Endothelial cell of umbilical vein (primary cell): Measurements from ENCODE around the gene POLR3B. TPM values are rescaled to one million over a fixed set of nuclear protein-coding genes. Genes with fewer than 3 reads are reported as not detected.

Experiments
- BruUV-seq: library from RNA; stranded (reverse); fragments of 400-500 nt; replicated peaks from 2 replicates; lab custom pipeline; 2021; lab: Mats Ljungman, UMichigan
- CTCF ChIA-PET: fragments of 300-600, 350-600 bp; sonication (Branson Sonifier 250); formaldehyde crosslinking; loops from one replicate; lab custom pipeline; 2021; ENCODE audit warnings: antibody characterized with exemption, inconsistent platforms; lab: Charles Lee
- POLR2A ChIA-PET: fragments of 300-600, 350-600 bp; sonication (Branson Sonifier 250); formaldehyde crosslinking; loops from one replicate; lab custom pipeline; 2021; ENCODE audit warnings: antibody characterized with exemption, inconsistent platforms; lab: Charles Lee
- DNase-seq: peaks from one replicate; pipeline ENCODE4 v3.0.0-alpha.2; 2011; ENCODE audit warnings: low read depth, low spot score
- FAIRE-seq: peaks from 2 replicates; lab custom pipeline; 2011; peaks lifted over from hg19 to GRCh38; lab: Jason Lieb, UNC
- H2AFZ ChIP-seq: 2 replicates; pipeline ENCODE4 v1.6.0; 2012; ENCODE audit warnings: low read depth, low read length, control low read depth, inconsistent platforms
- H3K27ac ChIP-seq: 2 replicates; pipeline ENCODE4 v1.5.1; 2011; ENCODE audit warnings: low read depth, mild to moderate bottlenecking, control low read depth, low read length, moderate library complexity; ENCODE audit not compliant: insufficient read depth
- H3K27me3 ChIP-seq, 2 experiments: 2 replicates each; pipeline versions ENCODE4 v1.6.0 to v1.6.1; 2011; ENCODE audit warnings: low read length in 2 of 2, mixed read lengths in 1 of 2; ENCODE audit not compliant: control insufficient read depth in 2 of 2, insufficient read depth in 2 of 2
- H3K36me3 ChIP-seq, 2 experiments: 2 replicates in 1 of 2; 3 replicates in 1 of 2; pipeline ENCODE4 v1.5.1; 2011; ENCODE audit warnings: low read length in 2 of 2, mild to moderate bottlenecking in 1 of 2, moderate library complexity in 1 of 2; ENCODE audit not compliant: control insufficient read depth in 2 of 2, insufficient read depth in 2 of 2; ENCODE audit errors: extremely low read depth in 1 of 2
- H3K4me1 ChIP-seq: 3 replicates; pipeline ENCODE4 v1.5.1; 2011; ENCODE audit warnings: mild to moderate bottlenecking, low read length; ENCODE audit not compliant: control insufficient read depth, insufficient read depth; ENCODE audit errors: extremely low read depth
- H3K4me2 ChIP-seq: 2 replicates; pipeline ENCODE4 v1.6.1; 2011; ENCODE audit warnings: low read length, control low read depth, mixed read lengths; ENCODE audit not compliant: insufficient read depth
- H3K4me3 ChIP-seq, 3 experiments: fragments of 200-600 bp in 1 of 3; sonication (generic), shearing (Covaris generic) in 1 of 3; replicated peaks in 1 of 3; 2 replicates each; pipeline ENCODE4 v1.5.1; 2011 to 2016; ENCODE audit warnings: control low read depth in 3 of 3, low read length in 3 of 3, mild to moderate bottlenecking in 2 of 3, inconsistent platforms in 1 of 3, low read depth in 1 of 3, moderate library complexity in 1 of 3; ENCODE audit not compliant: insufficient read depth in 1 of 3
- H3K79me2 ChIP-seq: 2 replicates; pipeline ENCODE4 v1.6.0; 2012; ENCODE audit warnings: low read length, inconsistent platforms; ENCODE audit not compliant: control insufficient read depth, insufficient read depth
- H3K9ac ChIP-seq: replicated peaks from 2 replicates; pipeline ENCODE3; 2011; ENCODE audit warnings: low read length, control low read depth; ENCODE audit not compliant: insufficient read depth; ENCODE audit errors: extremely low read depth
- H3K9me1 ChIP-seq: replicated peaks from 3 replicates; pipeline ENCODE4 v1.6.0; 2011; ENCODE audit warnings: mild to moderate bottlenecking, low read length; ENCODE audit not compliant: control insufficient read depth, insufficient read depth; ENCODE audit errors: extremely low read depth
- H3K9me3 ChIP-seq: replicated peaks from 2 replicates; pipeline ENCODE4 v1.5.1; 2012; ENCODE audit warnings: low read length, inconsistent platforms; ENCODE audit not compliant: control insufficient read depth, insufficient read depth
- H4K20me1 ChIP-seq: replicated peaks from 2 replicates; pipeline ENCODE3; 2011; ENCODE audit warnings: mild to moderate bottlenecking, low read length; ENCODE audit not compliant: control insufficient read depth, insufficient read depth; ENCODE audit errors: extremely low read depth
- CTCF ChIP-seq, 2 donors: IDR thresholded peaks; 1 replicate in 1 of 2; 2 replicates in 1 of 2; pipeline ENCODE4 v1.5.1; 2011; ENCODE audit warnings: low read length in 2 of 2, mild to moderate bottlenecking in 2 of 2, moderate library complexity in 2 of 2, control low read depth in 1 of 2, inconsistent platforms in 1 of 2, low read depth in 1 of 2; ENCODE audit not compliant: insufficient read depth in 1 of 2; ENCODE audit errors: extremely low read depth in 1 of 2
- EZH2 ChIP-seq: IDR thresholded peaks from 2 replicates; pipeline ENCODE4 v1.6.1; 2012; ENCODE audit warnings: borderline replicate concordance, low read depth, mild to moderate bottlenecking, moderate library complexity, low read length, inconsistent platforms; ENCODE audit not compliant: severe bottlenecking
- FOS ChIP-seq: IDR thresholded peaks from 2 replicates; pipeline ENCODE4 v1.6.1; 2011; ENCODE audit warnings: mild to moderate bottlenecking, low read length, moderate library complexity, borderline replicate concordance; ENCODE audit not compliant: insufficient read depth
- GATA2 ChIP-seq: IDR thresholded peaks from 2 replicates; pipeline ENCODE4 v1.7.0; 2011; ENCODE audit warnings: low read depth, mild to moderate bottlenecking, moderate library complexity, mixed read lengths, low read length; ENCODE audit not compliant: insufficient read length, insufficient read depth
- JUN ChIP-seq: IDR thresholded peaks from 2 replicates; pipeline ENCODE4 v1.6.1; 2011; ENCODE audit warnings: borderline replicate concordance, low read depth; ENCODE audit not compliant: insufficient read length, insufficient read depth
- MAX ChIP-seq: IDR thresholded peaks from 2 replicates; pipeline ENCODE4 v1.6.1; 2011; ENCODE audit not compliant: insufficient read depth, insufficient read length
- MYC ChIP-seq: IDR thresholded peaks from one replicate; pipeline ENCODE4 v1.6.1; 2011; ENCODE audit warnings: mild to moderate bottlenecking, low read depth, low read length
- POLR2A ChIP-seq: IDR thresholded peaks from 2 replicates; pipeline ENCODE4 v1.6.1; 2012; ENCODE audit warnings: low read depth, mild to moderate bottlenecking, control low read depth, low read length
- POLR2AphosphoS5 ChIP-seq: IDR thresholded peaks from 2 replicates; pipeline ENCODE4 v1.6.1; 2012; ENCODE audit warnings: low read depth, mild to moderate bottlenecking, control low read depth, low read length, moderate library complexity; ENCODE audit not compliant: insufficient read depth
- dilution Hi-C: fragments of 300-500 bp; cut with MboI; formaldehyde crosslinking; loops from one replicate; pipeline ENCODE4 v1.15.0; 2019; ENCODE audit warnings: low sequenced_read_pairs; ENCODE audit not compliant: extremely low pct_ligation_motif_present
- intact Hi-C: fragments of 100-400 bp; cut with micrococcal nuclease; formaldehyde crosslinking; loops from one replicate; pipeline ENCODE4 v1.10.0; 2022
- polyA plus RNA-seq, 4 experiments: library from polyadenylated mRNA; depleted of rRNA in 3 of 4; stranded (reverse) in 3 of 4; unstranded in 1 of 4; fragments of >200 nt; gene quantifications; 2 replicates each; pipeline versions ENCODE4 v1.2.1 to v1.2.3, GENCODE V29; 2011 to 2012; ENCODE audit warnings: missing spikeins in 1 of 4
- total RNA-seq: library from RNA; stranded (reverse); gene quantifications from 2 replicates; pipeline ENCODE4 v1.2.3, GENCODE V29; 2021

POLR3B gene
- total and polyA plus RNA-seq, 2 donors (not counting 3 experiments of a cell fraction or from before 2014, with no cell fraction given): 6.0 to 12.3 TPM

DNA sequence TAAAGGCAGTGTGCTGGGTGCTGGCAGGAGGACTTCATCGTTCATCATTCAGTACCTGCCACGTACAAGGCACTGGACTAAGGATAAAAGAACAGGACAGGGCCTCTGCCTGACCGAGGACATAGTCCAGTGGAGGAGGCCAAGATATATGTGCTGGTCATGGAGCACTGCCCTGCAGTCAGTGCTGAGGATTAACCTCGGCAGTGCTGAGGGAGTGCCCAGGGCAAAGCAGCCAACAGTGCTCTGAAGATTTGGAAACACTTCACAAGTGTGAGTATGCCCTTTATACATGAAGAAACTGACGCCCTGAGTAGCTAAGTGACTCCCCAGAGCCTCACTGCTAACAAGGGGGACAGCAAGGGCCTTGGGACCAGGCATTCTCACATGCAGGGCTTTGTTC, 153.8 kb downstream of the POLR3B start:
- Histone ChIP-seq H2AFZ (no peak overlapping the region), H3K9me3 (no peaks in the 10 kb centered on the region), H3K4me3 (no peak overlapping the region), H3K79me2 (no peaks in the 10 kb centered on the region), H3K4me2 (no peak overlapping the region), H4K20me1 (no peaks in the 10 kb centered on the region), H3K4me1 (no peaks in the 10 kb centered on the region), H3K9me1 (no peaks in the 10 kb centered on the region), H3K27ac (no peak overlapping the region), H3K27me3 (no peaks in the 10 kb centered on the region), H3K36me3 (no peaks in the 10 kb centered on the region), H3K9ac (no peak overlapping the region)
- DNase-seq (no peak), FAIRE-seq (no peak)
- intact Hi-C loops: no loop called here
- ChIA-PET CTCF (interaction anchor here (1.6 kb wide), 3 partner anchors 16 to 18 kb away, joined by 3 to 4 read pairs (median 4); no protein-coding TSS in a partner anchor), POLR2A (no interaction called here)
- no peak for TF ChIP-seq MYC
- no peak for TF ChIP-seq EZH2
- TF ChIP-seq CTCF (IDR thresholded peaks at IDR 0.05; ENCODE audit: extremely low read depth in 1 of 2, insufficient read depth in 1 of 2, low read depth in 1 of 2, low read length in 2 of 2): no peak
- TF ChIP-seq FOS: no peak
- TF ChIP-seq POLR2A: no peak
- TF ChIP-seq JUN: no peak
- no peak for TF ChIP-seq POLR2AphosphoS5
- no peak for TF ChIP-seq MAX
- TF ChIP-seq GATA2: no peak
- dilution Hi-C loops: no loop called here
- no TSS peak for BruUV-seq
